ENCODE data around the gene COL13A1.

DNA sequence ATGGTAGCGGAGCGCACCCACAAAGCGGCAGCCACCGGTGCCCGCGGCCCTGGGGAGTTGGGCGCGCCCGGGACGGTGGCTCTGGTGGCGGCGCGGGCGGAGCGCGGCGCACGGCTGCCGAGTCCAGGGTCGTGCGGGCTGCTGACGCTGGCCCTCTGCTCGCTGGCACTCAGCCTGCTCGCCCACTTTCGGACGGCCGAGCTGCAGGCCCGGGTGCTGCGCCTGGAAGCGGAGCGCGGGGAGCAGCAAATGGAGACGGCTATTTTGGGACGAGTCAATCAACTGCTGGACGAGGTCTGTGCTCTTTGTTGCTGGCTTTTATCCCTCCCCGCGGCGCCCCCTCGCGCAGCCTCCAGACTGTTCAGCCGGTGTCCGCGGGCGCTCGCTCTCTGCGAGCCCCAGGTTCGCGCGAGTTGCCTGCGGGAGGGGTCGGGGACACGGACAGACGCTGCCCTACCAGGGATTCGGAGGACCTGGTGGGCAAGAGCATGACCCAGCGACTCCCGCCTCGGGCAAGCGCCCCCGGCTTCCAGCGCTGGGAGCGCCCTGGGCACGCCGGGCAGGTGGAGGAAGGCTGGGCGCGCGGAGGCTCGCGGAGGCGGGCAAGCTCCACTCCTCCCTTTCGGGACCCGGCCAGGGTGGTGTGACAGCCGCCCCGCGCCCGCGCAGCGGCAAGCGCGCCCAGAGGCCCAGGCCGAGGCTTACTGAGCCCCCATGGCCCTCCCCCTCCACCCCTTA lies 887 bp downstream of the COL13A1 start:
- TF ChIP-seq ZNF274 (IDR thresholded peaks at IDR 0.05; ENCODE audit: low read depth, low read length) (no peak), YY1 (IDR thresholded peaks at IDR 0.05; ENCODE audit: insufficient read depth, insufficient read length) (no peak)

Data from NT2/D1 (cell line).